MCF 10A (cell line): Measurements from ENCODE around the gene SPATA20. TPM values are rescaled to one million over a fixed set of nuclear protein-coding genes. Genes with fewer than 3 reads are reported as not detected.

Source experiments
- BruUV-seq: library from RNA; stranded (reverse); fragments of 400-500 nt; replicated peaks from 2 replicates; lab custom pipeline; 2021; lab: Mats Ljungman, UMichigan
- CTCF ChIA-PET: fragments of 300-600 bp; sonication (Branson Sonifier 250); formaldehyde crosslinking; extraction: SDS; loops from one replicate; lab custom pipeline; 2021; ENCODE audit warnings: antibody characterized with exemption, inconsistent platforms; lab: Yijun Ruan, JAX
- POLR2A ChIA-PET: fragments of 300-600, 350-650 bp; sonication (Branson Sonifier 250); formaldehyde crosslinking; extraction: SDS; loops from one replicate; lab custom pipeline; 2020; ENCODE audit warnings: antibody characterized with exemption, inconsistent platforms; lab: Yijun Ruan, JAX
- DNase-seq: peaks from one replicate; pipeline ENCODE4 v3.0.0-alpha.2; 2018; ENCODE audit not compliant: unreplicated experiment
- H3K27ac Mint-ChIP-seq: one replicate; pipeline ENCODE4 v1.8.0; 2022; ENCODE audit warnings: mild to moderate bottlenecking, low read depth, mixed read lengths; ENCODE audit not compliant: unreplicated experiment
- H3K27me3 Mint-ChIP-seq: one replicate; pipeline ENCODE4 v1.8.0; 2022; ENCODE audit warnings: mixed read lengths; ENCODE audit not compliant: insufficient read depth, unreplicated experiment
- H3K36me3 Mint-ChIP-seq: one replicate; pipeline ENCODE4 v1.8.0; 2022; ENCODE audit warnings: mild to moderate bottlenecking, moderate library complexity, mixed read lengths; ENCODE audit not compliant: insufficient read depth, unreplicated experiment
- H3K4me1 Mint-ChIP-seq: one replicate; pipeline ENCODE4 v1.8.0; 2022; ENCODE audit warnings: mixed read lengths; ENCODE audit not compliant: insufficient read depth, unreplicated experiment
- H3K4me3 Mint-ChIP-seq: one replicate; pipeline ENCODE4 v1.8.0; 2022; ENCODE audit warnings: mild to moderate bottlenecking, moderate library complexity, mixed read lengths; ENCODE audit not compliant: unreplicated experiment
- H3K9me3 Mint-ChIP-seq: one replicate; pipeline ENCODE4 v1.8.0; 2022; ENCODE audit warnings: mixed read lengths; ENCODE audit not compliant: unreplicated experiment
- CTCF ChIP-seq: fragments of 200-600 bp; IDR thresholded peaks from one replicate; pipeline ENCODE4 v1.8.0; 2022; ENCODE audit warnings: antibody characterized with exemption, mild to moderate bottlenecking; ENCODE audit not compliant: unreplicated experiment
- intact Hi-C: fragments of 100-400 bp; cut with micrococcal nuclease; formaldehyde crosslinking; loops from 2 replicates; pipeline ENCODE4 v1.14.1; 2022
- total RNA-seq: library from RNA; stranded (reverse); gene quantifications from 2 replicates; pipeline ENCODE4 v1.2.3, GENCODE V29; 2022

SPATA20 gene
- total RNA-seq, 1 experiment from 2014 or later, result 35.3 TPM

DNA sequence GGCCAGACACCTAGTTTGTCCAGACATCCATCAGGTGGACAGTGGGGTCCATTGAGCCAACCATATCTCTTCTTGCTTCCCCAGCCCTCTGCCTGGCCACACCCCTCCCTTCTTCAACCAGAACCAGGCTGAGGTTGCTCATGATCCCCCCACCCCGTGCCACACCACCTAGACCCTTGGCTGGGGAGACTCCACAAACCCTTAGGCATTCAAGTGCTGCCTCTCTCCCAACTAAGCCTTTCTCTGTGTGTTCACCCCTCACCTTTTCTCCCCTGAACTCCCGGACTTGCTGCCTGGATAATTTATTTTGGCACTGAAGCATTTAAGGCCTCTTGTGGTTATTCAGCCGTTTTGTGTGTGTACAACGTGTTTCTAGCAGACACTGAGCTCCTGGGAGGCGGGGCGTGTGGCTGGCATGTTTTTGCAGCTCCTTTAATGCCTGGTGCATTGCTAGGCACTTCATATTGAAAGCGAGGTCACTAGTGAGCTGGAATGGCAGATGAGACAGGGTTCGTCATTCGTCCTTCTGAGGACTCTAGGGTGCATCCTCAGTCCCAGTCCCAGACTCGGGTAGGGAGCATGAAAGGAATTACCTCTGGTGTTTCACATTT is 42.2 kb downstream of the SPATA20 start:
- intact Hi-C loops, result no loop called here
- TF ChIP-seq CTCF, result no peak
- peaks cover 7% of the 10 kb centered on the region for H3K27me3 Mint-ChIP-seq
- no peaks in the 10 kb centered on the region for H3K36me3 Mint-ChIP-seq
- no TSS peak for BruUV-seq
- ChIA-PET POLR2A (interaction anchor here (0.6 to 1.1 kb wide), 5 partner anchors 16 to 110 kb away, joined by 3 to 6 read pairs (median 4); no protein-coding TSS in a partner anchor), CTCF (interaction anchor here (0.5 to 0.8 kb wide), 3 partner anchors 35 to 43 kb away, joined by 3 to 5 read pairs (median 3); no protein-coding TSS in a partner anchor)
- H3K27ac Mint-ChIP-seq, result no peak overlapping the region
- peaks cover 14% of the 10 kb centered on the region for H3K4me1 Mint-ChIP-seq
- DNase-seq, result no peak
- H3K9me3 Mint-ChIP-seq, result no peaks in the 10 kb centered on the region
- no peak overlapping the region for H3K4me3 Mint-ChIP-seq

DNA sequence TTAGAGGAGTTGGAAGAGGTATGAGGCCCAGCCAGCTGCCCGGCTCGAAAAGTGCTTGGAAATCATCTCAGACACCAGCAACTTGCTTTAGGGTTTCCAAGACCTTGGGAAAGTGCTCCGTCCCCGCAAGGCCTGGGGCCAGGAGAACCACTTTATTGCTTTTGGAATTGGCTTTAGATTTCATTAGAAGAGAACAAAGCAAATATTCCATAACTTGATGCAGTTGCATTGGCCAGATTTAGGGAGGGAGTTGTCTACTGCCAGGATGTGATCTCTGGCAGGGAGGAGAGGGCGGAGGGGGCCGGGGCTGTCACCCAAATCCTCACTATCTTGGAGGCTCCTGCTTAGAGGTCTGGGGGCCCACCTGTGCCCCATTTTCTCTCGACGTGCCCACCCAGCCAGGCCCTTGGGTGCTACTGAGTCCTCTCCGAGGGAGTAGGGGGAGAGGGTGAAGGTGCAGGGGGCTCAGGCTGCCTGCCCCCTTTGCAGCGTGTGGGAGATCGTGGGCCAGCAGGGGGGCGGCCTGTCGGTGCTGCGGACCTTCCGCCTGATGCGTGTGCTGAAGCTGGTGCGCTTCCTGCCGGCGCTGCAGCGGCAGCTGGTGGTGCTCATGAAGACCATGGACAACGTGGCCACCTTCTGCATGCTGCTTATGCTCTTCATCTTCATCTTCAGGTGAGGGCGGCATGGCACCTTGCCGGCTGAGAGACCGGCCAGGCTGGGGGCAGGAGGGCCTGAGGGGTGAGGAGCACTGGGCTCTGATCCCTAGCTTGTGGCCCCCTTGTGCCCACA is 44.2 kb downstream of the SPATA20 start:
- intact Hi-C loops, result no loop called here
- BruUV-seq, result no TSS peak
- ChIA-PET CTCF (interaction anchor here (0.7 kb wide), 1 partner anchor 10 kb away, joined by 3 read pairs; no protein-coding TSS in a partner anchor), POLR2A (no interaction called here)
- no peak for TF ChIP-seq CTCF
- Mint-ChIP-seq H3K27ac (no peak overlapping the region), H3K4me3 (no peak overlapping the region), H3K9me3 (no peaks in the 10 kb centered on the region), H3K4me1 (peaks cover 14% of the 10 kb centered on the region), H3K36me3 (no peaks in the 10 kb centered on the region), H3K27me3 (no peaks in the 10 kb centered on the region)
- no peak for DNase-seq

GRCh38 chr17:50593321-50593720 is 46.3 kb downstream of the SPATA20 start:
- Mint-ChIP-seq H3K9me3 (no peaks in the 10 kb centered on the region), H3K4me1 (peaks cover 14% of the 10 kb centered on the region), H3K27ac (no peak overlapping the region), H3K36me3 (no peaks in the 10 kb centered on the region), H3K27me3 (no peaks in the 10 kb centered on the region), H3K4me3 (no peak overlapping the region)
- no peak for TF ChIP-seq CTCF
- no peak for DNase-seq
- ChIA-PET POLR2A (no interaction called here), CTCF (no interaction called here)
- no TSS peak for BruUV-seq
- intact Hi-C loops, result no loop called here

DNA sequence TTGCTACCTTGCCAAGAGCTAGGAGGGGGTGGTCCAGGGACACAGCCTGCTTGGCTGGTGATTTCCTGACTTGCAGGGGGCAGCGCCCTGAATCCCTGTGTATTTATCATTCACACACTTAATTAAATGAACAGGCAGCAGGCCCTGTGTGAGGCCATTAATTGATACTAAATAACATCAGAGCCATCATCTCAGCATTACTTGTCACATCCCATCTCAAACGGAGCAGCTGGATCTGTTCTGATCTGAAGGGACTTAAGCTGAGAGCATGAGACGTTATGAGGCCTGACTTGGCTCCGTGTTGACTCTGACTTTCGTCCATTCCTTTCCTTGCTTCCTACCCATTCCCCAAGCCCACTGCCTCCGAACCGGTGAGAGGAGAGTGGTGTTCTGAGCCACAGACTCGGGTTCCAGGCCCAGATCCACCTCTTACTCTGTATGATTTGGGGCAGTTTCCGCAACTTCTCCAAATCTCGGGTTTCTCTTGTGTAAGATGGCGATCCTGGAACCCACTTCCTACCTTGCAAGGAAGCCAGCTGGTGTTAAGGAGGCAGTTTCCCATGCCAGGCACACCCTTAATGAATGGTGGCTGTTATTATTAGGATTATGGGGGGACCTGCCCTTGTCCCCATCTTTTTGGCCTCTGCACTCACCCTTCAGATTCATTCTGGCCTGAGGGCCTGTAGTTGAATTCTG is 47.3 kb downstream of the SPATA20 start:
- intact Hi-C loops, result no loop called here
- H3K4me3 Mint-ChIP-seq, result no peak overlapping the region
- CTCF ChIA-PET, result interaction anchor here (1.1 kb wide), 1 partner anchor 31 kb away, joined by 4 read pairs; no protein-coding TSS in a partner anchor
- POLR2A ChIA-PET, result no interaction called here
- no peaks in the 10 kb centered on the region for H3K36me3 Mint-ChIP-seq
- BruUV-seq, result no TSS peak
- peaks cover 6% of the 10 kb centered on the region for H3K4me1 Mint-ChIP-seq
- DNase-seq, result no peak
- H3K27ac Mint-ChIP-seq, result no peak overlapping the region
- TF ChIP-seq CTCF, result no peak
- H3K27me3 Mint-ChIP-seq, result no peaks in the 10 kb centered on the region
- no peaks in the 10 kb centered on the region for H3K9me3 Mint-ChIP-seq
